ENCODE data around the gene FAM81B.

The FAM81B gene

GRCh38 chr5:95460665-95461064 is 69.5 kb downstream of the FAM81B start:
- Histone ChIP-seq H3K9me3 (no peaks in the 10 kb centered on the region), H3K27ac (no peak overlapping the region), H3K27me3 (no peaks in the 10 kb centered on the region), H3K4me1 (ENCODE audit: control insufficient read depth in 1 of 2, insufficient read depth in 1 of 2, low read depth in 1 of 2, low read length in 1 of 2) (no peaks in the 10 kb centered on the region), H3K4me3 (ENCODE audit: low read depth in 1 of 2, low read length in 1 of 2) (no peak overlapping the region), H3K36me3 (peaks cover 31% of the 10 kb centered on the region)
- no peak for TF ChIP-seq CTCF (IDR thresholded peaks at IDR 0.05)

GRCh38 chr5:95471487-95471886 is 80.3 kb downstream of the FAM81B start:
- peaks cover 44% of the 10 kb centered on the region for H3K36me3 ChIP-seq
- no peaks in the 10 kb centered on the region for H3K4me1 ChIP-seq (ENCODE audit: control insufficient read depth in 1 of 2, insufficient read depth in 1 of 2, low read depth in 1 of 2, low read length in 1 of 2)

GRCh38 chr5:95471942-95472341 is 80.8 kb downstream of the FAM81B start:
- H3K27me3 ChIP-seq = no peaks in the 10 kb centered on the region
- no peak overlapping the region for H3K4me3 ChIP-seq (ENCODE audit: low read depth in 1 of 2, low read length in 1 of 2)
- H3K36me3 ChIP-seq = peaks cover 44% of the 10 kb centered on the region
- H3K9me3 ChIP-seq = no peaks in the 10 kb centered on the region
- no peak for TF ChIP-seq CTCF (IDR thresholded peaks at IDR 0.05)
- no peak overlapping the region for H3K27ac ChIP-seq
- no peaks in the 10 kb centered on the region for H3K4me1 ChIP-seq (ENCODE audit: control insufficient read depth in 1 of 2, insufficient read depth in 1 of 2, low read depth in 1 of 2, low read length in 1 of 2)

More at GRCh38 chr5:95471487-95471886, 80.3 kb downstream of the FAM81B start:
- Histone ChIP-seq H3K9me3 (no peaks in the 10 kb centered on the region), H3K27me3 (no peaks in the 10 kb centered on the region), H3K27ac (no peak overlapping the region), H3K4me3 (ENCODE audit: low read depth in 1 of 2, low read length in 1 of 2) (no peak overlapping the region)
- TF ChIP-seq CTCF (IDR thresholded peaks at IDR 0.05) = no peak

GRCh38 chr5:95484421-95484820 is 93.3 kb downstream of the FAM81B start:
- Histone ChIP-seq H3K4me3 (ENCODE audit: low read depth in 1 of 2, low read length in 1 of 2) (no peak overlapping the region), H3K27ac (no peak overlapping the region), H3K27me3 (no peaks in the 10 kb centered on the region), H3K9me3 (peaks cover 17% of the 10 kb centered on the region), H3K4me1 (ENCODE audit: control insufficient read depth in 1 of 2, insufficient read depth in 1 of 2, low read depth in 1 of 2, low read length in 1 of 2) (no peaks in the 10 kb centered on the region), H3K36me3 (peaks cover 59% of the 10 kb centered on the region)
- TF ChIP-seq CTCF (IDR thresholded peaks at IDR 0.05) = no peak

- peaks cover 67% of the 10 kb centered on the region for H3K36me3 ChIP-seq
- no peak overlapping the region for H3K27ac ChIP-seq
- no peak for TF ChIP-seq CTCF (IDR thresholded peaks at IDR 0.05)
- H3K4me3 ChIP-seq (ENCODE audit: low read depth in 1 of 2, low read length in 1 of 2) = no peak overlapping the region
- no peaks in the 10 kb centered on the region for H3K27me3 ChIP-seq
- H3K9me3 ChIP-seq = peaks cover 17% of the 10 kb centered on the region
- no peaks in the 10 kb centered on the region for H3K4me1 ChIP-seq (ENCODE audit: control insufficient read depth in 1 of 2, insufficient read depth in 1 of 2, low read depth in 1 of 2, low read length in 1 of 2)
Measured at GRCh38 chr5:95486191-95486590, 95.0 kb downstream of the FAM81B start.

GRCh38 chr5:95487880-95488279 is 96.7 kb downstream of the FAM81B start:
- Histone ChIP-seq H3K36me3 (peaks cover 58% of the 10 kb centered on the region), H3K27ac (no peak overlapping the region), H3K4me1 (ENCODE audit: control insufficient read depth in 1 of 2, insufficient read depth in 1 of 2, low read depth in 1 of 2, low read length in 1 of 2) (no peaks in the 10 kb centered on the region), H3K27me3 (no peaks in the 10 kb centered on the region), H3K9me3 (peaks cover 17% of the 10 kb centered on the region), H3K4me3 (ENCODE audit: low read depth in 1 of 2, low read length in 1 of 2) (no peak overlapping the region)
- no peak for TF ChIP-seq CTCF (IDR thresholded peaks at IDR 0.05)
